DMS53 treated with DMSO at 0.1 percent for 48 hours (cell line): ENCODE measurements around the gene TGFBR3.
A peak's percentile ranks its signal among the peaks of the same experiment; 100 is the strongest.

Experiments used
- DNase-seq: peaks from one replicate; lab custom pipeline; 2025; ENCODE audit not compliant: unreplicated experiment; lab: John Stamatoyannopoulos, UW

Gene TGFBR3

GRCh38 chr1:91885716-91886506 lies at the start of gene TGFBR3:
TGFBR3 (minus strand) TSS chr1:91886151; CDS start chr1:91861531, 24,620 bp downstream.
- peak; percentile 83 for DNase-seq

DNA sequence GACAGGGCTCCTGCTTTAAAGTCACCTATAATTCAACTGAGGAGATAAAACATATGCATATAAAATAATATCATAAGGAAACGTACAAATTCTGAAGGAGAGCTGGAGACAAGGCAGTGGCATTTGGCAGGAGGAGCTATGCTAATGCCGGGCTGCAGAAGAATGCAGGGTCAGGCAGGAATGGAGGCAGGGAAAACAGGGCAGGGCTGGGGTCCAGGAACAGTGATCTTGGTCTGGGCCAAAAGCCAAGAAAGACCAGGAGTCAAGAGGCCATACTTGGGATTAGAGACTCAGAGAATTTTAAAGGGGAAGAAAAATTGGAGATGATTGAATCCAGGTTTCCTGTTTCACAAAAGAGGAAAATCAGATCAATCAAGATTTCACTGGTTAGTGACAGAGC lies 43.3 kb upstream of the TGFBR3 start:
- no peak for DNase-seq

DNA sequence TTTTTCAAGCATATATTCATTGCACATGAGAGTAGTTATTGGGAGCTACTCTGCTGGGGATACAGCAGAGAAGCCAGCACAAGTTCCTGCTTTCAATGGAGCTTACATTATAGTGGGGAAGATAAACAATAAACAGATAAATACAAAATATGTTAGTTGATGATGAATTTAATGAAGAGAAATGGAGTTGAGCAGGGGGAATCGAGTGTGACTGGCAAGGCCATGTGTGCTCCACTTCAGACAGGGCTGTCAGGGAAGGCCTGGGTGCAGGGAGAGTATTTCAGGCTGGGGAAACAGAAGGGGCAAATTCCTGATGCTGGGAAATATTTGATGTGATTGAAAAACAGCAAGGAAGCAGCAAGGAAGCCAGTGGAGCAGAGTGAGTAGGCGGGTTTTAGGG lies 42.1 kb upstream of the TGFBR3 start:
- DNase-seq, result no peak

- DNase-seq, result no peak
Observed at GRCh38 chr1:91925644-91926435, 39.9 kb upstream of the TGFBR3 start.

DNA sequence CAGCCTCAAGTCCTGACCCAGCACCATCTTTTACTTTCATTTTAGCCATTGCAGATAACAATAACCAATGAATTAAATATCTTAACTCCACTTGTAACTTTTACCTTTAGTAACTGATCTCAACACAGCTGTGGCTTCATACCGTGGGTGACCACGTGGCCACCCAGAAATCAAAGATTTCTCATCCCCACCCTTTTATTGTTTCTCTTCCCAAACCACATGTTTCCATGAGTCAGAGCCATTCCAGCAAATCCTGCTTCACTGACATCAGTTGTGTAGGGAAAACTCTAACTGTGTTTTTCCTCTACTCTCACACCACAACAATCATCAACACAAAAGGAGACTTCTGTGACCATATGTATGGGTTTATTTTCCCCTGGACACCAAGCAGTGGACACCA lies 38.2 kb upstream of the TGFBR3 start:
- DNase-seq, result no peak

GRCh38 chr1:91919962-91920361 lies 34.0 kb upstream of the TGFBR3 start:
- no peak for DNase-seq

GRCh38 chr1:91916811-91917460 lies 31.0 kb upstream of the TGFBR3 start:
- DNase-seq, result no peak

GRCh38 chr1:91916046-91916445 lies 30.1 kb upstream of the TGFBR3 start:
- DNase-seq, result no peak

DNA sequence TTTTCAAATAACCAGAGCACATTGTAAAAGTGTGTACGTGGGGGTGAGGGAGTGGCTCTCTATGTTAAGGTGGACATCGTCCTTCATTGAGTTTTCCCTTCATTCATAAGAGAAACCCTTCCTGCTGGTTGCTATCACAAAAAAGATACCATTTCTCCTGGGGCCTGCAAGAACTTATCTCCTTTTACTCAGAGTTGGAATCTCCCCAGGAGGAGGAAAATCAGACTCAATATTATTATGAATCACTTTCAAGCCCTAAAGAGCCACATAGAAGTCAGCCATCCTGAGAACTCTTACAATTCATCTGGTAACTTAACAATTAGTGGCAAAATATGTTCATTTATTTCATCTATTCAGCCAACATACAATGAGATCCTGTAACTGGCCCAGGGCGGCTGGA lies 27.1 kb upstream of the TGFBR3 start:
- no peak for DNase-seq

DNA sequence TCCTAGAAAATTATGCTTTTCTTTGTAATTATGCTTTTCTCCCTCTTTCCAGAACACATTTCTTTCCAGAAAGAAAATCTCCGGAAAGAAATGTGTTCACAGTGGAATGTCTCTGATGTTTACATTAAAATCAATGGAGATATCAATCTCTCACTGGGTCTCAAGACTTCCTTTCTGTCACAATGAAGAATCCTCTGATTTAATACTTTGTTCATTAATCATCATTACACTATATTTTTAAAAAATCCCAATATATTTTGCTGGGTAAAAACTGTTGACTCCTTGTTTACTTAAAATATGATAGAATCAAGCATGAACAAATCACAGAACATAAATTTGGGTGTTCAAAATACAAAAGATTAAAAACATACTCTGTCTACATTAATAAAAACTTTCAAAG lies 26.3 kb upstream of the TGFBR3 start:
- DNase-seq, result no peak

GRCh38 chr1:91901231-91901630 lies 15.3 kb upstream of the TGFBR3 start:
- DNase-seq, result no peak

DNA sequence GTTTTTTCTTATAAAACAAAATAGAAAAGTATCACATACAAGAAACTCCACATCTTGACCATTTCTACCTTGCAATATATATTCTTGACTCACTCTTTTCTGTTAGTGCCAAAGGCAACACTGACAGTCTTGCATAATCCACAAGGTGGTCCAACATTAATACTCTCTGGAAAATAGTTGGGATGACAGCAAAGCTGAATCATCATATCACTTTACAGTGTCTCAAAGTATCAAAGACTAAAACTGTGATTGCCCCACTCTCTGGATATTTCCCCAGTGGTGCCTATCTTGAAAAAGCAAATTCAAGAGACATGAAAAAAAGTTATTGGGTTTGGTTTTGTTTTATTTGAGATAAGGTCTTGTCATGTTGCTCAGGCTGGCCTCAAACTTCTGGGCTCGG lies 14.6 kb upstream of the TGFBR3 start:
- no peak for DNase-seq

- DNase-seq, result no peak
Observed at GRCh38 chr1:91897016-91897415, 11.1 kb upstream of the TGFBR3 start.

DNA sequence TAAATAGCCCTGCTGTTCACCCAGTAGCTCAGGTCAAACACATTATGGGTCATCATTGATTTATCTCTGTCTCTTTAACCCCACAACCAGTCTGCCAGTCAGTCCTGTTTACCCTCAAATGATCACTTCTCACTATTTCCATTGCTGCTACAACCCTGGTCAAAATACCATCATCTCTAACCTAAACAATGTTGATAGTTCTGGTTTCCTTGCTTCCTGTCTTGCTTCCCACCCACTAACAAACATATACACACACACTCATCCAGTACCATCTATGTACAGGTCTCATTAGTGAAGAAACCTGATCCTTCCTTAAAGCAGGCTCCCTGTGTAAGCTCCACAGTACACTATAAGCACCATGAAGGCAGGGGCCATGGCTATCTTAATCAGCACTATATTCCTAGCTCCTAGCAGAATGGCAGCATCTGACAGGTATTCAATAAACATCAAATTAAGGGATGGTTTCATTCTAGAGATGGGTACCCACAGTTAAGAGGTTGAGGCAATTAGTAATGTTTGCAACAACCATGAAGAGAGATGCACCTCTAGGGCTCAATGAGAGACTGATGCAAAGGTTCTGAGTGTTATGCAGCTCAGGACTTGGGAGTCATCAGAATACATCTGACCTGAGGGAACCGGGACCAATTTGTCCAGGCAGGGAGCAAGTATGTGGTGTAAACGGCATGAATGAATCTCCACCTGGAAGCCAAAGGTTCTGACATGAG lies 10.0 kb upstream of the TGFBR3 start:
- DNase-seq, result no peak

GRCh38 chr1:91894036-91894761 lies 8.2 kb upstream of the TGFBR3 start:
- DNase-seq, result no peak

- DNase-seq, result no peak
Observed at GRCh38 chr1:91891969-91892368, 6.0 kb upstream of the TGFBR3 start.

DNA sequence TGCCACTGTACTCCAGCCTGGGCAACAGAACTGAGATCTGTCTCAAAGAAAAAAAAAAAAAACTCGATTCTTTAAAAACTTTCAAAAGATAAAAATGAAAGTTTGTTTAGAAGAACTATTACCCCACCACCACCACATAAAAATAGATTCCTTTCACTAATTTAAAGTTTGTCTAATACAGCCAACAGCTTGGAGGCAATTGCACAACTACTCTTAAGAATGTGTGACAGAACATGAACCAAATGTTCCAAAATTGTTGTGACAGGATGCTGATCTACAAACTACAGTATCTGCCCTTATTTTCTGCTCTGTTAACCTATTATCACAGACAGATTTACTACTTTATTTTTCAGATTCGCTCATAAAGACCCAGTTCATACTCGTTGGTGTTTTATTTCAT lies 5.5 kb upstream of the TGFBR3 start:
- DNase-seq, result no peak

DNA sequence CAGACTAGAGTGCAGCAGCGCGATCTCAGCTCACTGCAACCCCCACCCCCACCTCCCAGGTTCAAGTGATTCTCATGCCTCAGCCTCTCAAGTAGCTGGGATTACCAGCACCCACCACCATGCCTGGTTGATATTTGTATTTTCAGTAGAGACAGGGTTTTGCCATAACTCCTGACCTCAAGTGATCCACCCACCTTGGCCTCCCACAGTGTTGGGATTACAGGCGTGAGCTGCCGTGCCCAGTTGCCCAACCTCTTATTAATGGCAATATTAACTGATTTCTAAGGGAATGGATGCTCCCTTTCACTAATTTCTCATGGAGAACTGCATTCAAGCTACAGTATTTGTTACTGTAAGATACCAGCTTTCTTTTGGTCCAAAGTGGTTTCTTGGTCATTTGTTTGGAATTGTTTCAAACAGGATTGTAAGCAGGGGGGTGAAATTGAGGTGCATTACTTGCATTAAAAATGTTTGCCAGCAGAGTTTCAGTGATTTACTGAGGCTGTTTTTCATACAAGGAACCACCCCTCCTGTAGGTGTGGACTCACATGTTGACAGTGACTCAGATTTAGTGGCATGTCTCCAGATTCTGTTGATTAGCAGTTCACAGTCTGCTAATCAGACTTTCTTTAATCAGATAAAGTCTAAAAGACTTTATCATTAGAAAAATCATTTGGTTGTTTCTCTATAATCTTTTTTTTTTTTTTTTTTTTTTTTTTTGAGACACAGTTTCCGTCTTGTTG lies 3.9 kb upstream of the TGFBR3 start:
- no peak for DNase-seq

GRCh38 chr1:91885213-91885715 lies 687 bp downstream of the TGFBR3 start:
- no peak for DNase-seq
